Measurements from ENCODE around the gene CIROP. TPM values are rescaled to one million over a fixed set of nuclear protein-coding genes. Genes with fewer than 3 reads are reported as not detected.

CIROP gene
- total RNA-seq, 1 experiment from 2014 or later: not detected

GRCh38 chr14:23137813-23138535 is 33.2 kb upstream of the CIROP start:
- H2BK20ac ChIP-seq (ENCODE audit: low read depth, low read length, poor library complexity, severe bottlenecking): no peak overlapping the region
- H4K20me1 ChIP-seq (ENCODE audit: control insufficient read depth, insufficient read depth, insufficient read length): no peaks in the 10 kb centered on the region
- H2AFZ ChIP-seq (ENCODE audit: low read length): no peak overlapping the region
- no peaks in the 10 kb centered on the region for H3K9me3 Mint-ChIP-seq
- H3K36me3 Mint-ChIP-seq (ENCODE audit: insufficient read depth in 1 of 3, low read depth in 3 of 3): peaks cover 36 to 55% (median 50%) of the 10 kb centered on the region in 3 experiments; a peak in 6 of 7 replicates
- H3K27ac Mint-ChIP-seq: peak overlapping the region in 1 of 3 experiments; percentile 57; a peak in 2 of 7 replicates
- DNase-seq: no peak
- no peaks in the 10 kb centered on the region for H3K4me1 Mint-ChIP-seq
- no peak overlapping the region for H2BK120ac ChIP-seq (ENCODE audit: low read depth, low read length, poor library complexity, severe bottlenecking)
- no peaks in the 10 kb centered on the region for H3K79me1 ChIP-seq (ENCODE audit: insufficient read depth, low read depth, low read length, poor library complexity, severe bottlenecking)
- H3K4me3 Mint-ChIP-seq: no peak overlapping the region
- H3K4me1 ChIP-seq (ENCODE audit: insufficient read depth, low read length): no peaks in the 10 kb centered on the region
- H2BK12ac ChIP-seq (ENCODE audit: insufficient read length, low read depth, low read length): no peak overlapping the region
- no peak overlapping the region for H3K14ac ChIP-seq (ENCODE audit: insufficient read depth, low read length)
- H3K79me2 ChIP-seq (ENCODE audit: insufficient read depth, low read length): no peaks in the 10 kb centered on the region
- no peak overlapping the region for H4K8ac ChIP-seq (replicated peaks; ENCODE audit: insufficient read length, low read depth, low read length)
- H2BK5ac ChIP-seq (ENCODE audit: insufficient read length, low read length): no peak overlapping the region
- no peak overlapping the region for H3K4ac ChIP-seq (ENCODE audit: low read depth, low read length)
- no peak overlapping the region for H3K4me2 ChIP-seq (ENCODE audit: insufficient read depth, insufficient read length, low read length)
- no peaks in the 10 kb centered on the region for H3K27me3 ChIP-seq (ENCODE audit: insufficient read depth, low read length)
- H3K23me2 ChIP-seq (ENCODE audit: insufficient read length, low read depth, low read length, poor library complexity, severe bottlenecking): no peaks in the 10 kb centered on the region
- H2BK15ac ChIP-seq (ENCODE audit: low read depth, low read length): no peak overlapping the region
- H2AK5ac ChIP-seq (ENCODE audit: insufficient read length, low read length): no peak overlapping the region
- no peak for TF ChIP-seq CTCF (conservative IDR thresholded peaks at IDR 0.05)
- no peak overlapping the region for H3K23ac ChIP-seq (ENCODE audit: insufficient read length, low read depth, low read length)
- H3K56ac ChIP-seq (ENCODE audit: insufficient read length, low read depth, low read length): no peak overlapping the region
- H3K27me3 Mint-ChIP-seq (ENCODE audit: low read depth): no peaks in the 10 kb centered on the region
- no peak overlapping the region for H3K18ac ChIP-seq (ENCODE audit: insufficient read length, low read depth, low read length)
- H4K5ac ChIP-seq (ENCODE audit: insufficient read length, low read depth, low read length): no peak overlapping the region
- H3K9ac ChIP-seq (ENCODE audit: extremely low read depth, insufficient read length, low read length): no peak overlapping the region
- H3K27ac ChIP-seq (ENCODE audit: insufficient read length, low read depth, low read length): no peak overlapping the region
- H3K9me3 ChIP-seq (ENCODE audit: control insufficient read depth, low read depth, low read length): no peaks in the 10 kb centered on the region
- no peak overlapping the region for H4K91ac ChIP-seq (ENCODE audit: insufficient read length, low read depth, low read length)
- WGBS (ENCODE audit: extremely low coverage, insufficient read length, low lambda C conversion rate): no CpG with 5 or more reads among the region's 6 CpGs
- no peak overlapping the region for H3T11ph ChIP-seq (ENCODE audit: low read length)

Data from H9 (cell line).